ENCODE data around the gene TUBA3D. TPM values are rescaled to one million over a fixed set of nuclear protein-coding genes. Genes with fewer than 3 reads are reported as not detected.
"Not testable (repeated sequence)": the region's sequence is repeated elsewhere in the genome, so short reads cannot be mapped to it uniquely, and the experiment has no call there.

TUBA3D gene
- total and polyA plus RNA-seq, 2 of the 13 experiments (the other 11 are each of a cell fraction or from before 2014, with no cell fraction given): not detected

- H4K20me1 ChIP-seq (ENCODE audit: insufficient read depth, low read length); POLR2A ChIA-PET; H3K27me3 ChIP-seq (ENCODE audit: control insufficient read depth in 1 of 2, insufficient read depth in 2 of 2, low read length in 2 of 2); CTCF ChIA-PET (ENCODE audit: low intra/inter-chr PET ratio, low total read pairs); H3K9me3 ChIP-seq (ENCODE audit: low read length); BruUV-seq (replicated peaks); H2AFZ ChIP-seq (ENCODE audit: low read length); H3K79me2 ChIP-seq (ENCODE audit: insufficient read depth, low read length); H3K4me3 ChIP-seq (replicated peaks in 1 of 3; ENCODE audit: insufficient read depth in 1 of 3, low read depth in 2 of 3, low read length in 3 of 3); intact Hi-C loops (cut with micrococcal nuclease; ENCODE audit: unreplicated experiment); H3K9ac ChIP-seq (ENCODE audit: insufficient read depth, low read depth, low read length); in situ Hi-C loops (cut with HindIII; ENCODE audit: extremely low pct_ligation_motif_present, low pct_unique_long_range_greater_than_20kb): not testable (repeated sequence)
- peak; percentile 65 for TF ChIP-seq HNF4A (CRISPR knock-in tag; IDR thresholded peaks at IDR 0.05)
- TF ChIP-seq, protein P1, sequence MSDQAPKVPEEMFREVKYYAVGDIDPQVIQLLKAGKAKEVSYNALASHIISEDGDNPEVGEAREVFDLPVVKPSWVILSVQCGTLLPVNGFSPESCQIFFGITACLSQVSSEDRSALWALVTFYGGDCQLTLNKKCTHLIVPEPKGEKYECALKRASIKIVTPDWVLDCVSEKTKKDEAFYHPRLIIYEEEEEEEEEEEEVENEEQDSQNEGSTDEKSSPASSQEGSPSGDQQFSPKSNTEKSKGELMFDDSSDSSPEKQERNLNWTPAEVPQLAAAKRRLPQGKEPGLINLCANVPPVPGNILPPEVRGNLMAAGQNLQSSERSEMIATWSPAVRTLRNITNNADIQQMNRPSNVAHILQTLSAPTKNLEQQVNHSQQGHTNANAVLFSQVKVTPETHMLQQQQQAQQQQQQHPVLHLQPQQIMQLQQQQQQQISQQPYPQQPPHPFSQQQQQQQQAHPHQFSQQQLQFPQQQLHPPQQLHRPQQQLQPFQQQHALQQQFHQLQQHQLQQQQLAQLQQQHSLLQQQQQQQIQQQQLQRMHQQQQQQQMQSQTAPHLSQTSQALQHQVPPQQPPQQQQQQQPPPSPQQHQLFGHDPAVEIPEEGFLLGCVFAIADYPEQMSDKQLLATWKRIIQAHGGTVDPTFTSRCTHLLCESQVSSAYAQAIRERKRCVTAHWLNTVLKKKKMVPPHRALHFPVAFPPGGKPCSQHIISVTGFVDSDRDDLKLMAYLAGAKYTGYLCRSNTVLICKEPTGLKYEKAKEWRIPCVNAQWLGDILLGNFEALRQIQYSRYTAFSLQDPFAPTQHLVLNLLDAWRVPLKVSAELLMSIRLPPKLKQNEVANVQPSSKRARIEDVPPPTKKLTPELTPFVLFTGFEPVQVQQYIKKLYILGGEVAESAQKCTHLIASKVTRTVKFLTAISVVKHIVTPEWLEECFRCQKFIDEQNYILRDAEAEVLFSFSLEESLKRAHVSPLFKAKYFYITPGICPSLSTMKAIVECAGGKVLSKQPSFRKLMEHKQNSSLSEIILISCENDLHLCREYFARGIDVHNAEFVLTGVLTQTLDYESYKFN (CRISPR knock-in tag; conservative IDR thresholded peaks at IDR 0.05): peak; percentile 37; the same call in 1 of the 2 replicates
- TF ChIP-seq, protein P2, sequence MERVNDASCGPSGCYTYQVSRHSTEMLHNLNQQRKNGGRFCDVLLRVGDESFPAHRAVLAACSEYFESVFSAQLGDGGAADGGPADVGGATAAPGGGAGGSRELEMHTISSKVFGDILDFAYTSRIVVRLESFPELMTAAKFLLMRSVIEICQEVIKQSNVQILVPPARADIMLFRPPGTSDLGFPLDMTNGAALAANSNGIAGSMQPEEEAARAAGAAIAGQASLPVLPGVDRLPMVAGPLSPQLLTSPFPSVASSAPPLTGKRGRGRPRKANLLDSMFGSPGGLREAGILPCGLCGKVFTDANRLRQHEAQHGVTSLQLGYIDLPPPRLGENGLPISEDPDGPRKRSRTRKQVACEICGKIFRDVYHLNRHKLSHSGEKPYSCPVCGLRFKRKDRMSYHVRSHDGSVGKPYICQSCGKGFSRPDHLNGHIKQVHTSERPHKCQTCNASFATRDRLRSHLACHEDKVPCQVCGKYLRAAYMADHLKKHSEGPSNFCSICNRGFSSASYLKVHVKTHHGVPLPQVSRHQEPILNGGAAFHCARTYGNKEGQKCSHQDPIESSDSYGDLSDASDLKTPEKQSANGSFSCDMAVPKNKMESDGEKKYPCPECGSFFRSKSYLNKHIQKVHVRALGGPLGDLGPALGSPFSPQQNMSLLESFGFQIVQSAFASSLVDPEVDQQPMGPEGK (CRISPR knock-in tag; IDR thresholded peaks at IDR 0.05): 0 out of 2 replicates have a peak, but pooled peaks have one; percentile 23
- TF ChIP-seq, protein P3, sequence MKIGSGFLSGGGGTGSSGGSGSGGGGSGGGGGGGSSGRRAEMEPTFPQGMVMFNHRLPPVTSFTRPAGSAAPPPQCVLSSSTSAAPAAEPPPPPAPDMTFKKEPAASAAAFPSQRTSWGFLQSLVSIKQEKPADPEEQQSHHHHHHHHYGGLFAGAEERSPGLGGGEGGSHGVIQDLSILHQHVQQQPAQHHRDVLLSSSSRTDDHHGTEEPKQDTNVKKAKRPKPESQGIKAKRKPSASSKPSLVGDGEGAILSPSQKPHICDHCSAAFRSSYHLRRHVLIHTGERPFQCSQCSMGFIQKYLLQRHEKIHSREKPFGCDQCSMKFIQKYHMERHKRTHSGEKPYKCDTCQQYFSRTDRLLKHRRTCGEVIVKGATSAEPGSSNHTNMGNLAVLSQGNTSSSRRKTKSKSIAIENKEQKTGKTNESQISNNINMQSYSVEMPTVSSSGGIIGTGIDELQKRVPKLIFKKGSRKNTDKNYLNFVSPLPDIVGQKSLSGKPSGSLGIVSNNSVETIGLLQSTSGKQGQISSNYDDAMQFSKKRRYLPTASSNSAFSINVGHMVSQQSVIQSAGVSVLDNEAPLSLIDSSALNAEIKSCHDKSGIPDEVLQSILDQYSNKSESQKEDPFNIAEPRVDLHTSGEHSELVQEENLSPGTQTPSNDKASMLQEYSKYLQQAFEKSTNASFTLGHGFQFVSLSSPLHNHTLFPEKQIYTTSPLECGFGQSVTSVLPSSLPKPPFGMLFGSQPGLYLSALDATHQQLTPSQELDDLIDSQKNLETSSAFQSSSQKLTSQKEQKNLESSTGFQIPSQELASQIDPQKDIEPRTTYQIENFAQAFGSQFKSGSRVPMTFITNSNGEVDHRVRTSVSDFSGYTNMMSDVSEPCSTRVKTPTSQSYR (CRISPR knock-in tag; IDR thresholded peaks at IDR 0.05; ENCODE audit: borderline replicate concordance): peak; percentile 71; the same call in 1 of the 2 replicates
- peak; percentile 40 for DNase-seq (ENCODE audit: low spot score)
- Histone ChIP-seq H3K4me2 (ENCODE audit: low read depth, low read length) (0 out of 2 replicates have a peak overlapping the region, but pooled peaks have one; percentile 5), H3K4me1 (ENCODE audit: insufficient read depth, low read length) (peaks cover 11% of the 10 kb centered on the region), H3K36me3 (replicated peaks in 1 of 2; ENCODE audit: control insufficient read depth in 1 of 2, insufficient read depth in 2 of 2, low read length in 2 of 2) (peaks cover 19% of the 10 kb centered on the region in 2 experiments; a peak in 4 of 5 replicates), H3K27ac (ENCODE audit: extremely low read length, insufficient read depth, low read length) (peak overlapping the region; percentile 30)
- 69% methylated on average over 5 of the region's 6 CpGs for WGBS (ENCODE audit: low lambda C conversion rate)
- peak; percentile 74 for FAIRE-seq
- ATAC-seq: peak; percentile 28
Observed at GRCh38 chr2:131521524-131521923, 45.6 kb downstream of the TUBA3D start.

Data from HepG2 (cell line).